Stimulated activated CD4-positive, alpha-beta T cell treated with anti-CD3 and anti-CD28 coated beads, Interleukin-12 subunit alpha, Interleukin-12 subunit beta, amount 100 ng/mL, for 4 hours (primary cell): Measurements from ENCODE around the gene KCNS3.
"Not testable (repeated sequence)": the region's sequence is repeated elsewhere in the genome, so short reads cannot be mapped to it uniquely, and the experiment has no call there.

Experiments
- DNase-seq: peaks from one replicate; pipeline ENCODE4 v3.0.0-alpha.2; 2020

KCNS3 gene

DNA sequence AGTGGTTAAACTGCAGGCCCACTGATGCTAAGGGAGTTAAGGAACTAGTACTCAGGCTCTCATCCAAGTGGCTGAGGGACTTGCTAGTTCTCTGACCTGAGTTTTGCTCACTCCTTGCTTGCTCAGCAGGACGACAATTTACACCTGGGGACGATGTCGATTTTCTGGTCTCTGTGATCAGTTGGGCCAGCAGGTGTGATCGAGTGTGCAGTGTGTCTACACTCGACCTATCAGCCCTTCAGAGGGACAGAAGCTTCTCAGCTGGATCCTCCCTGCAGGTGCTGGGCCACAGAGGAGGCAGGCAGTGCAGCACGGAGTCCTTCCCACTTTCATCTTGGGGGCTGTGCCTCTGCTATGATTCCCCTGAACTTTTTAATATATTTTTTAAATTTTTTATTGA lies 71.5 kb downstream of the KCNS3 start:
- no peak for DNase-seq

DNA sequence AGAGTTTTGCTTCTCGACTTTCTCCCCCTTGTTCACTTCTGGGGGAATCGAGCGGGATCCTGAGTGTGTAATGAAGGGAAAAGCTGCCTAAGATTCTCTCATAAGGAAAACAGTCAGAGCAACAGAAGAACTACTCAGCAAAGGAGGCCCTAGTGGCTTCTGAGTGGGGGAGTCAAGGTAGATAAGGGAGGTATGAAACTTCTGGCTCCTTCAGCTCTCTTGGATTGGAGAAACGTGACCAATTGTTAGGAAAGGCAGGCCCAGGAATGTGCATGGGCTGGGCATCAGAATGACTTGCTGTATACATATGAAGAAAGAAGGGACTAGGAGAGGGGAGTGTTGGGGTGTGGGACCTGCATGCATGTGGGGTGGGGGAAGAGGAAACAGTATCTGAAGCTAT lies 73.1 kb downstream of the KCNS3 start:
- no peak for DNase-seq

DNA sequence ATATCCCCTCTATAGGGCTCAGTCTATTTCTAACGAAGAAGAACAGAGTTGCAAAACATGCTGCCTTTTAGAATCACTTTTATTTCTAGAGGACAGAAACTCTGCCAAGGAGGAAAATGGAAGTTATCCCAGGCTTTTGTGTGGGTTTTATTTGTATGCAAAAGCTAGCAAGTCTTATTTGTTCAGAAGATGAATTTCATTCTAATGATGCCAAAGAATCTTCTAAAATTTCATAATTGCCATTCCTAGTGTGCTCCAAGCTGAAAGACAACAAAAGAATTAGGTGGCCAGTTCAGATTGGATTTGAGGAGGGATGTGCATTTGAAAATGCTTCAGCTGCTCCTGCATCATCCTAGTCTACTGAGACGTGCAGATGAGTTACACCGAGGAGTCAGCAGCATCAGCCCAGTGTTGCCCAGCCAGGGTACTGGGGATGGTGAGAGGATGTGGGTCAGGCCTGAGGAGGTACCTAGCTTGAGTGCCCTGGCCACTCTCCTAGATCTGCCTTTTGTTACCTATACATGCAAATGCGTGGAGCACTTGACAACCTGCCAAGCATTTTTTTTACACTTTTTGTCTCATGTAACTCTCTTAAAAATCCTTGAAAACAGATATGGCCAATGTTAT lies 80.1 kb downstream of the KCNS3 start:
- DNase-seq, result no peak

DNA sequence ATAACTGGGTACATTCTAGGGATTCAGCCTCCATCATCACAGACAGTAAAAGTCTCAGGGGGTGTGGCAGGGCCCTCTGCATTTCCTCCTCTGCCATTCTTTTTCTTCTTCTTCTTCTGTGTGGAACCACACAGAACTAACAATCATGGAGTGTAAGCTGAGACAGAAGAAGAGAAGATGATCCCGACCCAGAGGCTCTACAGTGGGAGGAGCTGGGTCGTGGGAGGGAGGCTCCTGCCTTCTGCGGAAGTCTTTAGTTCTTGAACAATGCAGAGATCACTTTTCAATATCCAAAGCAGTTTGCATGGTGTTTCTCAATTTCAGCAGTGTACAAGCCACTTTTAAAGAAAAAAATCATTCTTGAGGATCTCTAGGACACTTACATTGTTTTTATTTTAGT lies 80.9 kb downstream of the KCNS3 start:
- DNase-seq, result no peak

DNA sequence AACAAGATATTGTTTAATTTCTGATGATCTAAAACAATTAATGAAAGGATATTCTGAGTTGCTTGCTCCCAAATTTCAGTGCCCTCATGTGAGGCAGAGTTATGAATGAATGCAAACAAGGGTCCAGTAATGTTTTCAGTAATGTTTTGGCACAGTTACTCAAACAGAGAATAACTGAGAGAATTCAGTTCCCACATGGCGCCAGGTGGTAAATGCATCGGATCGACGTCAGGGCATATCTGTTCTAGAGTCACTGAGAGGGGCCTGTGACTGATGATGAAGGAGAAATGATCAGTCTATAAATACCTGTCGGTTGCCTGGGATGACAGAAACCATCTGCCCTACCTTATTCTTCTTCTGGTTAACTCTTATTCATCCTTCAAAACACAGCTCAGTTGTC lies 81.4 kb downstream of the KCNS3 start:
- no peak for DNase-seq

DNA sequence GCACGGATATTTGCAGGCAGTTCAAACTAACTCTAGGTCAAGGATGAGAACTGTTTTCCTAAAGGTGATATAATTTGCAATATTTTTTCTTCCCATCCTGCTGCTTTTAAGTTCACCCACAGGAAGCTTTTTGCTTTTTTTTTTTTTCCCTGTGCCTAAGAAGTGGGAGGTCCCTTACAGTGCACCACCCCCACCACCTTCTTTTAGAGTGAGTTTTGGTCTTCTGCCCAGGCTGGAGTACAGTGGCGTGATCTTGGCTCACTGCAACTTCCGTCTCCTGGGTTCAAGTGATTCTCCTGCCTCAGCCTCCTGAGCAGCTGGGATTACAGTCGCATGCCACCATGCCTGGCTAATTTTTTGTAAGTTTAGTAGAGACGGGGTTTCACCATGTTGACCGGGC lies 82.5 kb downstream of the KCNS3 start:
- no peak for DNase-seq

DNA sequence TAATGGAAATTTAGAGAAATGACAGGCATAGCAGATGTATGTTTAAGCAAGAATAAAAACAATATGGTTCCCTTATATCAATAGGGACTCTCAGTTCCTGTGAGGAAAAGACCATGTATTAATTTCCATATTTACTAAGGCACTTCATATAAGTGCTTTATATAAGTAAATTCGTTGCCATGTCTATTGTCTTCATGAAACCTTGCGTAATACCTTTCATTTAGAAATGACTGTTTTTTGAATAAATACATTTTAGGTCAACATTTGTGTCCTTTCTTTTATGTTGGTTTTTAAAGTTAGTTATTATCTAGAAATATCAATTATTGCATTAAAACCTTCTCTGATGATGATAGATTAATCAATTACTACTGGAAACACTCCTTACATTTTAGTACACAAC lies 83.3 kb downstream of the KCNS3 start:
- DNase-seq, result no peak

DNA sequence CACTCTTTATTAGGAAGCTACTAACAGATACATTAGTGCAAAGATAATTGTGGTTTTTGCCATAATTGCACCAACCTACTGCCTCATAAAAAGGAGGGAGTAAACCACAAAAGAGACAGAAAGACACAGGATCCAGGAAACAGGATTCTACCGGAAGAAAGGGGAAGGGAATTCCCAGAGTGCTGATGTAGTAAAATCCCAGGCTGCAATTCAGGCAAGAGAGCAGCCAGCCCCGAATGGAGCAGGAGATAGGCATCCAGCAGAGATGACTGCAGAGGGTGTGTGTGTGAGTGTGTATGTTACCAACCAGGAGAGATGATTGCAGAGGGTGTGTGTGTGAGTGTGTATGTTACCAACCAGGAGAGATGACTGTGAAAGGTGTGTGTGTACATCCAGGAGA lies 84.4 kb downstream of the KCNS3 start:
- no peak for DNase-seq

DNA sequence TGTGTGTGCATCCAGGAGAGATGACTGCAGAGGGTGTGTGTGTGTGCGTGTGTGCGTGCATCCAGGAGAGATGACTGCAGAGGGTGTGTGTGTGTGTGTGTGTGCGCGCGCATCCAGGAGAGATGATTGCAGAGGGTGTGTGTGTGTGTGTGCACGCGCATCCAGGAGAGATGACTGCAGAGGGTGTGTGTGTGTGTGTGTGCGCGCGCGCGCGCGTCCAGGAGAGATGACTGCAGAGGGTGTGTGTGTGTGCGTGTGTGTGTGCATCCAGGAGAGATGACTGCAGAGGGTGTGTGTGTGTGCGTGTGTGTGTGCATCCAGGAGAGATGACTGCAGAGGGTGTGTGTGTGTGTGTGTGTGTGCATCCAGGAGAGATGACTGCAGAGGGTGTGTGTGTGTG lies 85.1 kb downstream of the KCNS3 start:
- not testable (repeated sequence) for DNase-seq

DNA sequence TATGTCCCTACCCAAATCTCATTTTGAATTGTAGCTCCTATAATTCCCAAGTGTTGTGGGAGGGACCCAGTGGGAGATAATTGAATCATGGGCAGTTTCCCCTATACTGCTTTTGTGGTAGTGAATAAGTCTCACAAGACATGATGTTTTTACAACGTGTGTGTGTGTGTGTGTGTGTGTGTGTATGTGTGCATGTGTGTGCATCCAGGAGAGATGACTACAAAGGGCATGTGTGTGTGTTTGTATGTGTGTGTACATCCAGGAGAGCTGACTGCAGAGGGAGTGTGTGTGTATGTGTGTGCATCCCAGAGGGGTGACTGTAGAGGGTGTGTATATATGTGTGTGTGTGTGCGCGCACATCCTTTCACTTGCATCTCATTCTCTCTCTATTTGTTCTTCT lies 86.7 kb downstream of the KCNS3 start:
- no peak for DNase-seq

DNA sequence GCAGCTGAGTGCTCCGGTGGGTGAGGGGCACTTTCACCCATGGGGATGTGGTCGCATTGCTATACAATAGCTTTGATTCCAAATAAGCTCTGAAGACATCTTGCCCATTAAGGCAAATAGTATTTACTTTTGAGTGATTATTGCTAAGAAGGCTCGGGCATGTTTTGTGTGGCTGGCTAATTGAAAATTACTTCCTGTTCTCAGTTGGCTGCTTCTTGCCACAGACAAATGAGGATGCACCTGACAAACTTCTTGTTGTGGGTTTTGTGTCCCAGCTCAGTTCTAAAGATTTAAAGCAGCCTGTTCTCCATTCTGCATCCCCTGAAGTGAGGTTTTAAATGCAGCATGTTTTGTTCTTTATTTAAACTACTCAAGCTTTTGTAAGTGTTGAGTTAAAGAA lies 88.3 kb downstream of the KCNS3 start:
- DNase-seq, result no peak

DNA sequence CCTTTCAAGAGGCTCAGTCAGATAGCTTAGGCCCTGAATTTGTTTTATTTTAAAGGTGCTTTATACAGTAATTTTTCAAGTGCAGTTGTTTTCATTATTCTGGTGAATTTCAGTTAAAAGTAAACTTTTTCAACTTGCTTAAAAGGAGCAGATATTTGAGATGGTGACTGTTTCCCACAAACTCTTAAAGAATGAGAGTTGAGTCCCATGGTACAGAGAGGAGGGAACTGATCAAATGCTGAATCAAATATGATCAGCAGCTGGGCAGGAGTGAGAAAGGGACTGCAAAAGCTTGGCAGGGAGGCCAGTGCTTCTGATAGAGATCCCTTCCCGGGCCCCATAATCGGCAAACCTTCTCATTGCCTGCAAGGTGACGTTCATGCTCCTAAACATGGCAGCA lies 91.2 kb downstream of the KCNS3 start:
- no peak for DNase-seq

DNA sequence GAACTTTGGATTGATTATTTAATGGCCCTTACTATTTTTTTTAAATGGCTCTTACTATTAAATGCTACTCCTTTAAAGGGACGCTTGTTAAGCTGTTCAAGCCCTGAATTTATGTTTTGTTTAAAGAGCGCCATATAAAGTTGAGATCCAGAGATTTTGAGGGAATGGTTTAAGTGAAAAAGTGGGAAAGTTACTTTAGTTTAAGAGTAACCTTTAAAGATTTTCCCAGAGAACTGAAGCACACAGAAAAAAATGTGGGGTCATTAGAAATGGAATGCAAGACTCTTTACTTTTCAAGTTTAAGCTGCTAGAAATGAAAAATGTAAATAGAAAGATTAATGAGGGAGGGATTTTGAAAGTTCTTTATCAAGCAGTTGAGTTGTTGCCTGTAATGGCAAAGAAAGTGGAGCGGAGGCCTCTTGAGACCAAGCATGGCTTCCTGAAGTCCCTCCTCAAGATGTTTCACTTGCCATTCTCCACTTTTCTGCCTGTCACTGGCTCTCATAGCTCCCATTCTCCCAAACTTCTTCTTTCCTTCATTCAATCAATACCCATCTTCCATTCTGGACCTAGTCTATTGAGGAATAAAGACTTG lies 93.2 kb downstream of the KCNS3 start:
- no peak for DNase-seq

DNA sequence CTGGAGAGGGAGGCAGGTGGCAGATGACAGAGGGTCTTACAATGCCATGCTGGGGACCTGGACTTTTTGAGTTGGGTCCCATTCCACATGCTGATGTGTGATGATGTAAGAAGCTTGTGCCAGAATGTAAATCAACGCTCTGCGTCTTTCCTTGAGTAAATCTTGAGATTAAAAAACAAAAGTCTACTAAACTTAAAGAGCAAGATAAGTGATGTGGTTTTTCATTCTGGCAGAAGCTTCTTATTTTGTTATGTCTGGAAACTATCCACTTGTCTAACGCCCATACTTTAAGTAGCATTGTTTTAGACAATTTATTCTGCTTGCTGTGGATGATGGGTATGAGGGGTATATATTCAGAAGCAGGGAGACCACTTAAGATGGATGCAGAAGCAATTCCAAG lies 94.5 kb downstream of the KCNS3 start:
- DNase-seq, result no peak

DNA sequence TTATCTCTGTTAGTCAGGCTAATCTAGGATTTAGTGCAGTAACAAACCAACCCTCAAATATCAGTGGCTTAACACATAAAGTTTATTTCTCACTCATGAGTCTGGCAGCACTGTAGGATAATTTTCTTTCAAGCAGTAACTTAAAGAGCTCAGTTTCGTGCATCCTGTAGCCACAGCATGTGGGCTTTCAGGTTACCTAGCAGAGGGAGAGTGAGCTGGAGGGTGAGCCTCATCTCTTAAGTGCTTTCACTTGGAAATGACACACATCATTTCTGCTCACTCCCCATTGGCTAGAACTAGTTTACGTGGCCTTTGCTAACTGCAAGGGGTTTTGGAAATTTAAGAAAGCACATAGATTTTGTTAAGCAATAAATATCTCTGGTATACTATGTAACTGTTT lies 96.9 kb downstream of the KCNS3 start:
- DNase-seq, result no peak

DNA sequence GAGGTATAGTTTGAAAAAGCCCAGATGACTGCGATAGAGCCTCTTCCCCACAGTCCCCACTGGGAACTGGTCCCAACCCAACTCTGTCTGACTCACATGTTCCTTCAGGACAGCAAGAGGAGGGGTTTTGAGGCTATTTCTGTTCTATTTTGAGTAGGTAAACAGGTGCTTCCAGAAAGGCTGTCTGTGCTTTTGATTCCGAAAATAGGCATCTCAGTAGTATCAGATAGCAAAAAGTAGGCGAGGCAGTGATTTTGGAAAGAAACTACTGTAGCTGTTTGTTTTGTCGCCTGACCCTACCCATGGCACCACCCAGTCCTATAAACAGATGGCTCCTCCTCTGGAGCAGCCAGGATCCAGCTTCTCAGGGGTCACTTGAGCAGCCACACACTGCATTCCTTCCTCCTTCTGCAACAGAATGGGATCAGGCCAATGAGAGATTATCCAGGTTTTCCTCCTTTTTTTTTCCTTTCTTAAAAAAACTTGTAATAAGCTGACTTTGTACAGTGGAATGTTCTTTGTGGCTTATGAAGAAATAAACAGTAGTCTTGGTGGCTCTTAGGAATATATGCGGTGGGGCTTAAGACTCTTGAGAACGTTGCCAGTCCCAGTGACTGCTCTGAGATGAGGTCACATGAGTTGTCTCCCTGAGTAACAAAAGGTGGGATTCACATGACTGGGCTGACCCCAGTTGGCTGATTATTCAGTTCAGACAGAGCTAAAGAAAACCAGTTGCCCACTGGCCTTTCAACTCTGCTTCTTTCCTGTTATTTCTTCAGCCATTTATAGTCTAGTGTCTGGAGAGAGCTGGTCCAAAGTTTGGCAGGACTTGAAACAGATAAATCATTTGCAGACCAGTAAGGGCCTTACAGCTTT lies 98.6 kb downstream of the KCNS3 start:
- DNase-seq, result no peak

DNA sequence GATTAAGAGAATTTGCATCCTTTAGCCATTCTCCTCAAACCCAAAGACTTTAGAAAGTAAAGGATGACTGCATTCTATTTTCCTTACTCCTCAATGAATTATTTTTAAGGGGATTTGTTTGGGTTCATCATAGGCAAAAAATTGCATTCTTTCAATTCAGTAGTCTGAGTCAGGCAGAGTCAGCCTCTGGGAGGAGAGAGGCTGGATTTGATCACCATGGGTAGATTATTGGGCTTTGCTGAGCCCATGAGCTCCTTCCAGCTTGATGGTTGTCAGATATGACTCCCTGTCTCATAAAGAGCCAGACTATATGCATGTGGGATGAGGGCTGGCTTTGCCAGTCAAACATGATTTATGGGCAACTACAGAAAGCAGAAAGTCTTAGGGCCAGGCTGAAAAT lies 101.2 kb downstream of the KCNS3 start:
- no peak for DNase-seq

DNA sequence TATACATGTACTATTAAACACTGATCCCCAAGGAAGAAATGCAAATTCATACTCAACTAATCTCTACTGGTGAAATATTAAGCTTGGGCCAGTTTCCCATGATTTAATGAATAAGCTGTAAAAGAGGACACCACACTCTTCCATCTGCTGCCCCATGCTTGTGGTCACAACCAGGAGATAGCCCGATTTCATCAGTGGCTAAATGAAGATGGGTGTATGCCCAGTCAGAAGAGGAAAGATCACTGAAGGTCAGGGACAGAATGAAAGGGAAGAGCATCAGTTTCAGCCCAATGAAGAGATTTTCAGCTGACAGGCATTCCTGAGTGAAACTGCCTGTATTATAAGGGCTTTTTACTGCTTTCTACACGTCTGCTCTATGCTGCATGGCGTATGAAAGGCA lies 103.5 kb downstream of the KCNS3 start:
- no peak for DNase-seq
